Measurements from ENCODE around the gene FRK.

DNA sequence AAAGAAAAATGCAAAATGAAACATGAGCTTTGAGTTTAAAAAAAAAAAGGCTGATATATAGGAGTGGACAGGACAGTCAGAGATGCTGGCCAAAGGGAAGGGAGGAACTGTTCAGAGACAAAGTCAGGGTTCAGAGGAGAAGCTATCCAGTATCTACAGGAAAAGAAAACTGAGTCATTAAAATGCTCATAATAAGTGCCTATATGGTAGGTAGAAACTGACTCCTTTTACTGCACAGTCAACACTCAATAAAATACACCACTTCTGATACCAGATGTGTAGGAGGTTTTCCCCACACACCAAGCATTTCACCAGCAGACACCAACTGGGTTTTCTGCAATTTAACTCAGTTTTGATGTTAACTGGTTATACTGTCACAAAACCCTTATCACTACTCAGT, 32.9 kb downstream of the FRK start:
- TF ChIP-seq POLR2A (IDR thresholded peaks at IDR 0.05; ENCODE audit: low read depth, low read length) (no peak), TAF1 (IDR thresholded peaks at IDR 0.05; ENCODE audit: borderline replicate concordance, low read depth, low read length) (no peak)

Data from GM12892 (cell line).